HG02571 (cell line): ENCODE results near the gene CTNNA3.

Experiments
- ATAC-seq: cut with Tn5 transposase; IDR thresholded peaks from one replicate; pipeline ENCODE4 v1.9.1; 2021; ENCODE audit warnings: mild to moderate bottlenecking, moderate library complexity; ENCODE audit not compliant: unreplicated experiment

CTNNA3 gene

DNA sequence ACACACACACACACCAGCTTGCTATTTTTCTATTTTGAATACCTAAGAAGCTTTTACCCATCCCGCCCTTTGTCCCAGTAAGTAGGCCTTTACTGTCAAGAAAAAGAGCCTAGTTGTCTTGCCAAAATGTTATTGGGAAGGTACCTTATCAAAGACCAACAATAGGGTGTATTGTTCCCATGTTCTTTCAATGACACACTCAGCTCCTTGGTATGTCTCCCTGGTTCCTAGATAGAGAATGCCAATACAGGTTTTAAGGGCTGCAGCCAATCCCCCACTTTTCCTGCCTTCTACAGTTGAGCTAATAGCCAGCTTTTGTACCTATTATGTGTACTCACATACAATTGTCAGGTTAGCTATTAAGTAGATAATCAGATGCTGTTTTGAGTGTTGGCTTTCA, 862.1 kb downstream of the CTNNA3 start:
- ATAC-seq: no peak

GRCh38 chr10:66832781-66833422, 863.1 kb downstream of the CTNNA3 start:
- no peak for ATAC-seq

GRCh38 chr10:66828957-66829356, 867.0 kb downstream of the CTNNA3 start:
- ATAC-seq: no peak

- no peak for ATAC-seq
Measured at GRCh38 chr10:66827353-66827752, 868.6 kb downstream of the CTNNA3 start.

GRCh38 chr10:66823301-66823700, 872.7 kb downstream of the CTNNA3 start:
- ATAC-seq: no peak

DNA sequence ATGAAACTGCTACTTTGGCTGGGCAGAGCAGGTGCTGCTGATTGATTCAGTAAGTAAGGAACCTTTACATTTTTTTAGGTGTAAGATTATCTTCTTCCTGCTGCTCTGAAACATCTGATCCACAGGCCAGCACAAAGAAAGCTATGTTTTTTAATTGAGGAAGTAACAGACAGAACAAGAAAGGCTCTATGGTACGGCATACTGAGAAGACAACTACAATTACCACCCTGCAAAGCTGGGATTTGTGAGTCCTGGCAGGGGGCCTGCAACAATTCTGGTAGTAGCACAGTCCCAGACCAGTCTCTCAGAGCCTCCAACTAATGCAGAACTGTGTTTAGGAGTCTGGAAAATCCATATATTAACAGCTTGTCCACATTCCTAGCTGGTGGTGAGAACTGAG, 873.2 kb downstream of the CTNNA3 start:
- ATAC-seq: no peak

- ATAC-seq: no peak
Measured at GRCh38 chr10:66819691-66820090, 876.3 kb downstream of the CTNNA3 start.

DNA sequence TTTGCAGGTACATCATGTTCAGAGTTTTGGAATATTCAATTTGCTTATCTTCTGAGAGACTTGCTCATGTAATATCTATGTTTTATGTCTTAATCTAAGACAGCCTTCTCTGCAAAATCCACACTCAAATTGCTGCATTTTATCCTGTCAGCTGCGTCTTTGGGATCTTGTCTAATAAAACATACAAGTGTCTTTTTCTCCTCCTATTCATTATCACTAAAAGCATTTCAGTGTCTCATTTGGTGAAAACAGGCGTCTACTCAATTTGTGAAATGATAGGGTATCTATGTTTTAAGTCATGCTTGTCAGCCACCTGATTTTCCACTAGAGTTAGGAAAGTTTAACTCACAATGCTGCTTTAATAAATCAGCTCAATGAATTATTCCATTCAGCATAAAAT, 882.9 kb downstream of the CTNNA3 start:
- ATAC-seq: no peak

DNA sequence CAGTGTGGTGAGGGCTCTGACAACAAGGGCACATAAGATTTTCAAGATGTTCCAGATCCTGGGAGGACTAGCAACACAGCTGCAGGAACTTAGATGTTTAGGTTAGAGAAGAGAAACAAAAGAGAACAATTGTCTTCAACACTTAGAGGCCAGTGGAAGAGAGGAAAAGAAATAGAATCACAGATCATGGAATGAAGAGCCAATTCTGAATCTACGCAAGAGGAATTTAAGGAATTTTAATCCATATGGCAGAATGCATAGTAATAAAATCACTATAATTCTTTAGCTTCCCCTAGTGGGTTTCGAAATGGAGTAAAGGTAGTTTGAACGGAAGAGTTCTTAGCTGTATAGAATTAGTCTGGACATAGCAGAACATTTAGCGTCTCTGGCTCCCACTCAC, 884.8 kb downstream of the CTNNA3 start:
- ATAC-seq: no peak

DNA sequence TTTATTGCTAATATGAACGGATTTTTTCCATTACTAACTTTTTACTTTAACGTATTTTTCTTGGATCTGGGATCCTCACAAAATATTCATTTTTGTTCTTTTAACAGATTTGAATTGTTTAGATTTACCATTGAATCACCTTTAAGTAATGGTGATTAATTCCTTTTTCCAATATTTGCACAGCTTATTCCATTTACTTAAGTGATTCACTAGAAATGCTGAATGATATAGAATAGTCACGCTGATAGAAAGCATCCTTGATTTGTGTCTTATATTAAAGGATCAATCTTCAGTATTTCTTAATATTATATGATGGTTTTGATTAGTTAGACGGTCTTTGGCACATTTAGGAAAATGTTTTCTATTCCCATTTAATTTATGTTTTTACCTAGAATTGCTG, 886.6 kb downstream of the CTNNA3 start:
- no peak for ATAC-seq

DNA sequence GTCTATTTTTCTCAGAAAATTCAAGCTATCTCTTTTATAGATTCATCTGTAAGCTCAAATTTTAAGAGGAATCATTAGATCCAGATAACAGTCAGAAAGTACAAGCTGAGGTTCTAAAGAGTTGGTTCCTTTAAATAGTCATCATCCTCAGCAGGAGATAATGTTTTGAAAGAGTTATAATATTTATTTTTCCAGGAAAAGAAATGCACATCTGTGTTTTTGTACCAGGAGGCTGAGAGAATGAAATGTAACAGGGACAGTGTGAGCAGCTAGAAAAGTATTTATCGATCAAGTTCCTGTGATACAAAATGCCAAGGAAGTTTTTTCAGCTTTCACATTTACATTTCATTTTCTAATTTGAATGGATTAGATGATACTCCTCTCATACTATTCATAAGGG, 890.4 kb downstream of the CTNNA3 start:
- no peak for ATAC-seq

GRCh38 chr10:66804962-66805361, 891.0 kb downstream of the CTNNA3 start:
- ATAC-seq: no peak

- ATAC-seq: no peak
Measured at GRCh38 chr10:66803174-66803573, 892.8 kb downstream of the CTNNA3 start.

GRCh38 chr10:66799474-66799873, 896.5 kb downstream of the CTNNA3 start:
- no peak for ATAC-seq

DNA sequence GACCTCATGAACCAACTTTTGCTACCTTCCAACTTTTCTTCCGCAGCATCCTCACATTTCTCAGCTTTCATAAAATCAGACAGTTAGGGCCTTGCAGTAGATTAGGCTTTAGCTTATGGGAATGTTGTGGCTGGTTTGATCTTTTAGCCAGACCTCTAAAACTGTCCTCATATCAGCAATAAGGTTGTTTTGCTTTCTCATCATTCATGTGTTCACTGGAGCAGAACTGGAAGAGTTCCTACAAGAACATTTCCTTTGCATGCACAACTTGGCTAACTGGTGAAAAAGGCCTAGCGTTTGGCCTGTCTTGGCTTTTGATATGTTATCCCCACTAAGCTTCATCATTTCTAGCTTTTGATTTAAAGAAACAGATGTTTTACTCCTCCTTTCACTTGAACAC, 900.1 kb downstream of the CTNNA3 start:
- ATAC-seq: no peak

DNA sequence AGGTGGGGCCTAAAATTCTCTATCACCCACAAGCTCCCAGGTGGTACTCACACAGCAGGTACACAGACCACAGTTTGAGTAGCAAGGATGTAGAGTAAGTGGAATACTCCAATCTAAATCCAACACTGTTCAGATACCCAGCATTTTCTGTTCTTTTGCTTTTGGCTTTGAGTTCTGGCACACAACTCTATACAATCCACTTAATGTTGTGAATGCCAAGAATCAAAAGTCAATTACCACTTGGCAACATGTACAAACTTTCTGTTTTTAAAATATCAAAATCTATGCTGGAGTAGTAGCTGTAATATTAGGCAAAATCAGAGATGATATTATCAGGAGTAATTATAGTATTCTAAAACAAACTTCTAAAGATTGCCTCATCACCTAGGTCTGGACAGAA, 903.6 kb downstream of the CTNNA3 start:
- no peak for ATAC-seq

DNA sequence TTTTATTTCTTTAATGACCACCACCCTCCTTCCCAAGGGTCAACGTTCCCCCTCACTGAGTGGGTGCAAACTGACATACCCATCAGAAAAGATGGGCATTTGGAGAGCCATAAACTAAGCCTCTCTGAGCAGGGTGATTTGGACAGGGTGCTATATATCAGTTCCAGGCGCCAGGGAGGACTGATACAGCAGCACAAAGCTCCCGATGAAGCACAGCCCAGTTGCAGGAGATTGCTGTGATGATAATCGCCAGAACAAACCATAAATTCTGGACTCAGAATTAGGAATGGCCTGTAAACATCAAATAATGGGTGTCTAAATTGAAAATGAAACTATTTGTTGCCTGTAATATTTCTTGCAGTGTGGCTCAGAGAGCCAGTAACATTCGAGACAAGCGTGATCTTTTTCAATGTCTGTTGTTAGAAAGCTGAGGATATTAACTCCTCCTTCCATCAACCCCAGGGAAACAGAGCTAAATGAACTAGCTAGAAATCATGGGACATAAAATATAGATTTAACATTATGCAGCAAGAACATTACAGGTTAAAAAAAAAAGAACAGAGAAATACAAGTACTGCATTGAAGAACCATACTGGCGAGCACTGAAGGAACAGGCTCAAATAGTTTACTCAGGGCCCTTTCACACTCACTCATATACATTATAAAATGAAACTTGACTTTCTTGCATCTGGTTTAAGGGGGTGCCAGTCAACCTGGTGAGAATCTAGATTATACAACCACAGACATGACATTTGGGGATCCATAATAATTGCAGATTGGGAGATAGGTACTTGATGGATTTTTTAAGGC, 907.6 kb downstream of the CTNNA3 start:
- no peak for ATAC-seq

DNA sequence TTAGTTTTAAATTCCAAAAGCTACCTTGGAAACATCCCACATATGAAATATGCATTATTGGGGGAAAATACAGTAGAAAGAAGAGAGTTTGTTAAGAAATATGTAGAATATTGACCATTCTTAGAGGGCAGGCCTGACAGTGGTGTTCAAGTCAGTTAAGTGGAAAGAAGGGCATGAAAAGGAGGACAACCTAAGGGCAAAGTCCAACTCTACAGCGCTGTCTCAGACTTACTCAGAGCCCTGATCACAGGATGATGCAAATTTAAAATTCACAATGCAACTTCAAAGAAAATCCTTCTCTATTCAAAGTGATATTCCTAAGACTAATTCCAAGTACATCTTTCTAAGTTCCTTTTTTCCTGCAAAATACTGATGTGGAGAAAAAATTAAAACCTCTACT, 909.3 kb downstream of the CTNNA3 start:
- ATAC-seq: no peak

DNA sequence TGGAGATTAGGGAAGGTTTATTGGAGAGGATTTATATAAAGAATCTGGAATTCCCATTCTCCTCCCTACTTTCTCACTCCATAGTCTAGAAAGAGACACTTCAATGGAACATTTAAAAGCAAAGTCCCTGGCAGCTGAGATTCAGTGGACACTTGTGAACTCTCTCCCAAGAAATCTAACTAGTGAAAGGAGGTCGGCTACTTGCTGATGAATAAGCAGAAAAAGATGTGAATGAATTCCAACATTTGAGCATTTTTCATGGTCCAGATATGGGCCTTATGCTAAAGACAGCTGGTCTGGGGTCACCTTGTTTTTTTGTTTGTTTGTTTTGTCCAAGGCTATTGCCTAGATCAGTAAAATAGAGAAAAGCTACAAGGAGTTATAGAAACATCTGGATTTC, 911.2 kb downstream of the CTNNA3 start:
- ATAC-seq: no peak

DNA sequence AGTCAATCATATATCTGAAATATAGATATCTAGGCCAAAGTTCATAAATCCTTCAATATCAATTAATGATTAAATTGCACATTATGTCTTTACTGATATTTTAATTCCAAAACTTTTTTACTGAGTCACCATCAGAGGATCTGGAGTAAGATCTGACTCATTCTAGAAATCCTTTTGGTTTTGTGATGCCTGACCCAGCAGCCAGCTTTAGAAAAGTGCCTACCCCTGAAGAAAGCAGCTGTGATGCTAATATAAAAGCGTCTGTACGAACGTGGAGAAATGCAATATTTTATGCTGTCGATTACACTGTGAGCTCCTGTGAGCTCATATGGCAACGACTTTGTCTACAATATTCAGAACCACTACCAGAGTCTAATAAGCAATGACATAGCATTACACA, 912.7 kb downstream of the CTNNA3 start:
- no peak for ATAC-seq

GRCh38 chr10:66782776-66783175, 913.2 kb downstream of the CTNNA3 start:
- no peak for ATAC-seq

DNA sequence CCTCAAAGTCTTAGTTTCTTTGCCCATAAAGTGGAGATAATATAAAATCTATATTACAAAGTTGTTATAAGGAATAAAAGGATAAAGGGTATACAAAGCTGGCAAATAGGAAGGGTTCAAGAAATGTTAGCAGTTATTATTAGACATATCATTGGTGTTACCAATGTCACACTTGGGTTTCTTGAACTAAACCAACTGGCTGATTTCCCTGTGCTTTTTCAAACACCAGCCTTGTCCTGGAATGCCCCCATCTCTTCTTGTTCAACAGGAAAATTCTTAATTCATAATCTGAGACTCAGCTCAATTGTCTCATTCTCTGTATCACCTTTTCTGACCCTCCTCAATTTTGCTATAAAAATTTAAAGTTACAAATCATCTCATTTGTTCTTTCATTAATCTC, 913.9 kb downstream of the CTNNA3 start:
- no peak for ATAC-seq

- no peak for ATAC-seq
Measured at GRCh38 chr10:66780796-66781195, 915.2 kb downstream of the CTNNA3 start.
